Gastrocnemius medialis (tissue), 4 donors: ENCODE data around the gene OBSCN. TPM values are rescaled to one million over a fixed set of nuclear protein-coding genes. Genes with fewer than 3 reads are reported as not detected.

Experiments used
- ATAC-seq, 2 donors: fragments of 150-250 bp; one replicate each; pipeline ENCODE4 v1.9.1; 2016
- DNase-seq, 2 donors: peaks; one replicate each; pipeline ENCODE4 v3.0.0-alpha.2; 2019
- H3K27ac ChIP-seq, 4 donors: fragments of 200-600 bp; sonication (generic); 1 replicate in 1 of 4; 2 replicates in 3 of 4; pipeline ENCODE4 v1.5.1; 2016 to 2018; ENCODE audit warnings: mild to moderate bottlenecking in 2 of 4, moderate library complexity in 1 of 4
- H3K27me3 ChIP-seq, 3 donors: fragments of 200-600 bp; sonication (generic) in 2 of 3; 1 replicate in 1 of 3; 2 replicates in 2 of 3; pipeline versions ENCODE4 v1.5.1 to v1.6.0; 2016 to 2019; ENCODE audit warnings: mild to moderate bottlenecking in 1 of 3, moderate library complexity in 1 of 3
- H3K36me3 ChIP-seq, 2 donors: fragments of 200-600 bp; sonication (generic) in 1 of 2; one replicate each; pipeline ENCODE4 v1.5.1; 2017 to 2018
- H3K4me1 ChIP-seq, 2 donors: fragments of 200-600 bp; sonication (generic) in 1 of 2; one replicate each; pipeline ENCODE4 v1.5.1; 2016 to 2017; ENCODE audit warnings: mild to moderate bottlenecking in 2 of 2
- H3K4me3 ChIP-seq, 4 donors: fragments of 200-600 bp; sonication (generic) in 3 of 4; 1 replicate in 1 of 4; 2 replicates in 3 of 4; pipeline ENCODE4 v1.5.1; 2016 to 2019; ENCODE audit warnings: mild to moderate bottlenecking in 2 of 4
- H3K9me3 ChIP-seq, 3 donors: fragments of 200-600 bp; sonication (generic) in 2 of 3; 1 replicate in 1 of 3; 2 replicates in 2 of 3; pipeline ENCODE4 v1.5.1; 2016 to 2019
- CTCF ChIP-seq, 5 experiments: fragments of 450-650 bp in 3 of 5; fragments of 200-600 bp in 2 of 5; sonication (generic) in 2 of 5; IDR thresholded peaks in 4 of 5; conservative IDR thresholded peaks in 1 of 5; 1 replicate in 4 of 5; 2 replicates in 1 of 5; pipeline ENCODE4 v1.5.1; 2016 to 2019; ENCODE audit warnings: antibody characterized with exemption in 5 of 5, mild to moderate bottlenecking in 3 of 5, moderate library complexity in 3 of 5
- POLR2A ChIP-seq, 2 donors: fragments of 450-650 bp; IDR thresholded peaks; one replicate each; pipeline ENCODE4 v1.6.1; 2017; ENCODE audit warnings: antibody characterized with exemption in 2 of 2, mild to moderate bottlenecking in 2 of 2, moderate library complexity in 2 of 2
- in situ Hi-C, 4 donors: fragments of 200-750 bp; cut with MboI; loops; one replicate each; pipeline versions ENCODE4 v1.15.0 to v1.8.0; 2017; ENCODE audit warnings: low sequenced_read_pairs in 4 of 4
- intact Hi-C: fragments of 100-400 bp; cut with DNase I; formaldehyde crosslinking; loops from one replicate; pipeline ENCODE4 v1.15.1; 2023; ENCODE audit warnings: low total_unique reads
- total RNA-seq, 4 donors: library from RNA; depleted of rRNA; stranded (reverse); fragments of >200 nt; gene quantifications; one replicate each; pipeline versions ENCODE4 v1.1.0 to v1.2.3, GENCODE V29; 2016

OBSCN gene
- total RNA-seq: 1,000 to 10,000 TPM in 2 of 4 donors, 100 to 1,000 TPM in 2; 798 to 1,571 (median 1,162) TPM

- DNase-seq: peak; percentile 84 to 93
- intact Hi-C loops: loop anchor here (1.0 to 10.0 kb wide), 2 partner anchors 42 to 1263 kb away; partner anchors contain the start of gene COQ8A
Measured at GRCh38 chr1:228207851-228208821, at the start of gene OBSCN. OBSCN (plus strand) TSS chr1:228208044; CDS start chr1:228211784, 3,740 bp downstream.

GRCh38 chr1:228158151-228159007 is 49.5 kb upstream of the OBSCN start:
- H3K4me1 ChIP-seq: peaks cover 13 to 20% of the 10 kb centered on the region in 2 donors
- DNase-seq: no peak
- no peak overlapping the region for H3K4me3 ChIP-seq

More at GRCh38 chr1:228207851-228208821, at the start of gene OBSCN:
- Histone ChIP-seq H3K27ac (peak within 1 kb of the TSS; percentile 97 to 100 (median 100)), H3K9me3 (no peaks in the 10 kb centered on the region), H3K4me3 (peak within 1 kb of the TSS; percentile 76 to 95 (median 86)), H3K4me1 (peaks cover 35 to 48% of the 10 kb centered on the region in 2 donors), H3K27me3 (no peaks in the 10 kb centered on the region), H3K36me3 (no peaks in the 10 kb centered on the region)
- TF ChIP-seq POLR2A (IDR thresholded peaks at IDR 0.05) (peak; percentile 98 to 99), CTCF (IDR thresholded peaks at IDR 0.05 in 4 of 5, conservative IDR thresholded peaks at IDR 0.05 in 1 of 5) (no peak)
- ATAC-seq: peak; percentile 44 to 48
- in situ Hi-C loops: no loop called here

GRCh38 chr1:228159008-228159665 is 48.7 kb upstream of the OBSCN start:
- intact Hi-C loops (no loop called here), in situ Hi-C loops (no loop called here)
- DNase-seq (no peak), ATAC-seq (no peak)
- Histone ChIP-seq H3K9me3 (no peaks in the 10 kb centered on the region), H3K27ac (no peak overlapping the region), H3K27me3 (peaks cover 3 to 20% (median 12%) of the 10 kb centered on the region in 3 donors), H3K4me3 (no peak overlapping the region), H3K4me1 (peaks cover 19 to 25% of the 10 kb centered on the region in 2 donors), H3K36me3 (no peaks in the 10 kb centered on the region)
- TF ChIP-seq CTCF (IDR thresholded peaks at IDR 0.05 in 4 of 5, conservative IDR thresholded peaks at IDR 0.05 in 1 of 5): no peak

More at GRCh38 chr1:228158151-228159007, 49.5 kb upstream of the OBSCN start:
- intact Hi-C loops: no loop called here
- no peak for ATAC-seq
- in situ Hi-C loops: no loop called here
- H3K9me3 ChIP-seq: no peaks in the 10 kb centered on the region
- no peaks in the 10 kb centered on the region for H3K36me3 ChIP-seq
- no peak overlapping the region for H3K27ac ChIP-seq
- peaks cover 3 to 20% (median 12%) of the 10 kb centered on the region in 3 donors for H3K27me3 ChIP-seq
- no peak for TF ChIP-seq POLR2A (IDR thresholded peaks at IDR 0.05)
- no peak for TF ChIP-seq CTCF (IDR thresholded peaks at IDR 0.05 in 4 of 5, conservative IDR thresholded peaks at IDR 0.05 in 1 of 5)

- ATAC-seq: no peak
- H3K4me1 ChIP-seq: peaks cover 25 to 28% of the 10 kb centered on the region in 2 donors
- no peak for TF ChIP-seq CTCF (IDR thresholded peaks at IDR 0.05 in 4 of 5, conservative IDR thresholded peaks at IDR 0.05 in 1 of 5)
- TF ChIP-seq POLR2A (IDR thresholded peaks at IDR 0.05): no peak
- H3K27ac ChIP-seq: no peak overlapping the region
- intact Hi-C loops: no loop called here
- no peaks in the 10 kb centered on the region for H3K36me3 ChIP-seq
- in situ Hi-C loops: no loop called here
- no peak overlapping the region for H3K4me3 ChIP-seq
- no peaks in the 10 kb centered on the region for H3K9me3 ChIP-seq
- peaks cover 3 to 20% (median 12%) of the 10 kb centered on the region in 3 donors for H3K27me3 ChIP-seq
- DNase-seq: no peak
Measured at GRCh38 chr1:228160201-228160761, 47.6 kb upstream of the OBSCN start.
